PC-9 (cell line): Measurements from ENCODE around the gene OR1E1. TPM values are rescaled to one million over a fixed set of nuclear protein-coding genes. Genes with fewer than 3 reads are reported as not detected.
"Not testable (repeated sequence)": the region's sequence is repeated elsewhere in the genome, so short reads cannot be mapped to it uniquely, and the experiment has no call there.

ENCODE experiments used
- BruUV-seq: library from RNA; stranded (reverse); fragments of 400-500 nt; replicated peaks from 2 replicates; lab custom pipeline; 2021; lab: Mats Ljungman, UMichigan
- CTCF ChIA-PET: fragments of 300-600 bp; sonication (Branson Sonifier 250); formaldehyde crosslinking; loops from one replicate; lab custom pipeline; 2022; ENCODE audit warnings: antibody characterized with exemption; lab: Charles Lee
- POLR2A ChIA-PET: fragments of 300-600 bp; sonication (Branson Sonifier 250); formaldehyde crosslinking; loops from one replicate; lab custom pipeline; 2022; ENCODE audit warnings: antibody characterized with exemption; ENCODE audit not compliant: unreplicated experiment; lab: Charles Lee
- DNase-seq, 2 experiments: peaks; one replicate each; pipeline versions ENCODE4 v3.0.0 to v3.0.0-alpha.2; 2015 to 2022; ENCODE audit warnings: mixed read lengths in 1 of 2
- H2AFZ ChIP-seq: fragments of 200-600 bp; sonication (generic); 2 replicates; pipeline ENCODE4 v1.8.1; 2017; ENCODE audit warnings: antibody characterized with exemption
- H3F3A ChIP-seq: fragments of 200-600 bp; sonication (generic); 2 replicates; pipeline ENCODE4 v1.8.1; 2017; ENCODE audit warnings: antibody characterized with exemption, mild to moderate bottlenecking, low read depth; ENCODE audit not compliant: insufficient read depth
- H3K27ac ChIP-seq: fragments of 200-600 bp; sonication (generic); 2 replicates; pipeline ENCODE4 v1.6.1; 2016; ENCODE audit warnings: mixed run types
- H3K27me3 ChIP-seq: fragments of 200-600 bp; sonication (generic); 2 replicates; pipeline ENCODE4 v1.6.1; 2016; ENCODE audit warnings: low read depth, mixed run types; ENCODE audit not compliant: insufficient read depth
- H3K36me3 ChIP-seq: fragments of 200-600 bp; sonication (generic); 2 replicates; pipeline ENCODE4 v1.6.1; 2016; ENCODE audit warnings: low read depth, mixed run types
- H3K4me1 ChIP-seq: fragments of 200-600 bp; sonication (generic); replicated peaks from 2 replicates; pipeline ENCODE4 v1.6.1; 2016; ENCODE audit warnings: mixed run types; ENCODE audit not compliant: insufficient read depth
- H3K4me2 ChIP-seq: fragments of 200-600 bp; sonication (generic); 2 replicates; pipeline ENCODE4 v1.6.1; 2017; ENCODE audit warnings: mixed run types
- H3K4me3 ChIP-seq: fragments of 200-600 bp; sonication (generic); 2 replicates; pipeline ENCODE4 v1.6.1; 2016; ENCODE audit warnings: mixed run types
- H3K79me2 ChIP-seq: fragments of 200-600 bp; sonication (generic); 2 replicates; pipeline ENCODE4 v1.6.1; 2017; ENCODE audit warnings: low read depth, mixed run types
- H3K9me2 ChIP-seq: fragments of 200-600 bp; sonication (generic); 2 replicates; pipeline ENCODE4 v1.8.1; 2017; ENCODE audit warnings: mild to moderate bottlenecking; ENCODE audit not compliant: insufficient read depth
- H3K9me3 ChIP-seq: fragments of 200-600 bp; sonication (generic); 2 replicates; pipeline ENCODE4 v1.8.1; 2016; ENCODE audit warnings: low read depth; ENCODE audit not compliant: insufficient read depth
- H4K20me1 ChIP-seq: fragments of 200-600 bp; sonication (generic); 2 replicates; pipeline ENCODE4 v1.8.1; 2017; ENCODE audit not compliant: insufficient read depth
- EZH2 ChIP-seq: fragments of 200-600 bp; sonication (generic); IDR thresholded peaks from 2 replicates; pipeline ENCODE4 v1.8.0; 2017; ENCODE audit warnings: antibody characterized with exemption, low read depth
- intact Hi-C: fragments of 100-400 bp; cut with micrococcal nuclease; formaldehyde crosslinking; loops from one replicate; pipeline ENCODE4 v1.10.0; 2022; ENCODE audit not compliant: unreplicated experiment
- total RNA-seq: library from RNA; stranded (reverse); gene quantifications from 2 replicates; pipeline ENCODE4 v1.2.3, GENCODE V29; 2021
- TF ChIP-seq, protein P1 (sequence below): fragments of 200-600 bp; sonication (generic); conservative IDR thresholded peaks from 2 replicates; pipeline ENCODE4 v1.6.1; 2017; ENCODE audit warnings: mixed run types, antibody characterized with exemption, mild to moderate bottlenecking, moderate library complexity

The OR1E1 gene
- total RNA-seq, 1 experiment from 2014 or later, result not detected

DNA sequence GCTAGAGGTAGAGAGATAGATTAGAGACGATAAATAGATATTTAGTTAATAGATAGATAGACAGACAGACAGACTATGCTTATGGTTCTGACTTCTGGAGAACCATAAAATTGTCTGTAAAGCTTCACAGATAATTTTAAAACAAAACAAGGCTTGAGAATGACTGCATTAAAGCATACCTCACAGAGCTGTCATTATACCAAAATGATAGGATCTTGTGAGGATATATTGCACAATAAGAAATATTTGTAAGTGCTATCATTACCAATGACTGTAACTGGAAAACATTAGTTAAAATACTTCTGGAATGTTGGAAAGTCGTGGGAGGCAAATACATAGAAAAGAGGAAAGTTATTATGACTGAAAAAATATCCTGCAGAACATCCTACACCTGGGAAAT is 3.6 kb upstream of the OR1E1 start:
- H3F3A ChIP-seq, result no peaks in the 10 kb centered on the region
- no peak overlapping the region for H3K4me3 ChIP-seq
- no peaks in the 10 kb centered on the region for H3K9me3 ChIP-seq
- no peaks in the 10 kb centered on the region for H3K36me3 ChIP-seq
- intact Hi-C loops, result no loop called here
- H3K9me2 ChIP-seq, result no peaks in the 10 kb centered on the region
- H4K20me1 ChIP-seq, result no peaks in the 10 kb centered on the region
- H3K27ac ChIP-seq, result no peak overlapping the region
- ChIA-PET CTCF (no interaction called here), POLR2A (no interaction called here)
- no peak for TF ChIP-seq EZH2
- TF ChIP-seq, protein P1, sequence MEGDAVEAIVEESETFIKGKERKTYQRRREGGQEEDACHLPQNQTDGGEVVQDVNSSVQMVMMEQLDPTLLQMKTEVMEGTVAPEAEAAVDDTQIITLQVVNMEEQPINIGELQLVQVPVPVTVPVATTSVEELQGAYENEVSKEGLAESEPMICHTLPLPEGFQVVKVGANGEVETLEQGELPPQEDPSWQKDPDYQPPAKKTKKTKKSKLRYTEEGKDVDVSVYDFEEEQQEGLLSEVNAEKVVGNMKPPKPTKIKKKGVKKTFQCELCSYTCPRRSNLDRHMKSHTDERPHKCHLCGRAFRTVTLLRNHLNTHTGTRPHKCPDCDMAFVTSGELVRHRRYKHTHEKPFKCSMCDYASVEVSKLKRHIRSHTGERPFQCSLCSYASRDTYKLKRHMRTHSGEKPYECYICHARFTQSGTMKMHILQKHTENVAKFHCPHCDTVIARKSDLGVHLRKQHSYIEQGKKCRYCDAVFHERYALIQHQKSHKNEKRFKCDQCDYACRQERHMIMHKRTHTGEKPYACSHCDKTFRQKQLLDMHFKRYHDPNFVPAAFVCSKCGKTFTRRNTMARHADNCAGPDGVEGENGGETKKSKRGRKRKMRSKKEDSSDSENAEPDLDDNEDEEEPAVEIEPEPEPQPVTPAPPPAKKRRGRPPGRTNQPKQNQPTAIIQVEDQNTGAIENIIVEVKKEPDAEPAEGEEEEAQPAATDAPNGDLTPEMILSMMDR, result no peak
- BruUV-seq, result no TSS peak
- DNase-seq, result no peak
- no peak overlapping the region for H2AFZ ChIP-seq
- peaks cover 23% of the 10 kb centered on the region; the same call in 1 of the 2 replicates for H3K27me3 ChIP-seq
- H3K79me2 ChIP-seq, result no peaks in the 10 kb centered on the region
- H3K4me1 ChIP-seq, result no peaks in the 10 kb centered on the region
- H3K4me2 ChIP-seq, result no peak overlapping the region

DNA sequence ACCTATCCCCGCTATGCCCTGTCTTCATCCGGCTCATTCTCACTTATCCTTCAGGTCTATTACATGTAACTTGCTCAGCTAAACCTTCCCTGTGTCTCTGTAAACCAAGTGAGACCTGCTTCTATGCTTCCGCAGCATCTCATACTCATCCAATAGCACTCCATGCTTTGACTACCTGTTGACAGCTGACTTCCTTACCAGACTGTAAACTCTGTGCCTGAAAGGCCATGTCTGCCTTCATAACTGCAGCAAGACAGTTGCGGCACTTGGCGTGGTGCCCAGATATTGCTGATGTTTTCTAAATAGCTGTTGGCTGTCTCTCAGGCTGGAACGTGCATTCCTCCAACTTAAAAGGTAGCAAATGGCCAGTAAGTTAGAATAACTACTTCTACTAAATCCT is 1.8 kb upstream of the OR1E1 start:
- no peaks in the 10 kb centered on the region for H3K9me3 ChIP-seq
- no peak for DNase-seq
- no peaks in the 10 kb centered on the region for H3K79me2 ChIP-seq
- H3K4me2 ChIP-seq, result no peak overlapping the region
- BruUV-seq, result no TSS peak
- H3K27me3 ChIP-seq, result peaks cover 12% of the 10 kb centered on the region; the same call in 1 of the 2 replicates
- intact Hi-C loops, result no loop called here
- no peaks in the 10 kb centered on the region for H3K9me2 ChIP-seq
- ChIA-PET POLR2A (no interaction called here), CTCF (no interaction called here)
- no peak overlapping the region for H3K4me3 ChIP-seq
- no peaks in the 10 kb centered on the region for H4K20me1 ChIP-seq
- H3K27ac ChIP-seq, result no peak overlapping the region
- H2AFZ ChIP-seq, result no peak overlapping the region
- no peaks in the 10 kb centered on the region for H3K36me3 ChIP-seq
- no peaks in the 10 kb centered on the region for H3K4me1 ChIP-seq
- no peaks in the 10 kb centered on the region for H3F3A ChIP-seq
- TF ChIP-seq EZH2, result no peak
- TF ChIP-seq, protein P1, result no peak

DNA sequence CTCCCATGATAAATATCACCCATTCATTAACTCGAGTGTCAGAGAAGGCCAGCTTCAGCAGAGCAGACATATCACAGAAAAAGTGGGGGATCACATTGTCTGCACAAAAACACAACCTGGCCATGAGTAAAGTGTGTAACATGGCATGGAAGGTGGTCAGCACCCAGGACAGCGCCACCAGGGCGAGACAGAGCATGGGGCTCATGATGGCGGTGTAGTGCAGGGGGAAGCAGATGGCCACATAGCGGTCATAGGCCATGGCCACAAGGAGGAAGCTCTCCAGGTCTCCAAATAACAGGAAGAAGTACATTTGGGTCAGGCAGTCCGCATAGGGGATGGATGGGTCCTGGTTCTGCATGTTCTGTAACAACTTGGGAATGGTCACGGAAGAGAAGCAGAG is 409 bp downstream of the OR1E1 start:
- H3K27me3 ChIP-seq, H3K4me3 ChIP-seq: not testable (repeated sequence)
- peak in 1 of 2 experiments; percentile 21 for DNase-seq

DNA sequence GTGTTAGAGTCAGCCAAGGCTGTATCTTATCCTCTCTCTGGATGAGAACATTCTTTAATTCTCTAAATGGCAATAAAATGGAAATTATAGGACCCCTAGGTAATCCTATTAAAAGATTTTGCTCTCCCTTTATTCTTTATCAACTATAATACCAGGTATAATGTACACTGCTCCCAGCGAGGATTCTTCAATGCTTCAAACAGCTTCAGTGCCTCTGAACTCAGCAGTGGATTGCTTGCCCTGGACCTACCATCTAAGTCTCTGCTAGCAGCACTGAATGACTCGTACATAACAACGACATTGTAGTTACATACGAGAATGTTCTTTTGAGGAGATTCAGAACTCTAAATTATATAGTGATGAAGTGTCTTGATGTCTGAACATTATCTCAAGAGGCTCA is 8.4 kb downstream of the OR1E1 start:
- Histone ChIP-seq H3K27me3 (peaks cover 6% of the 10 kb centered on the region; the same call in 1 of the 2 replicates), H2AFZ (no peak overlapping the region), H3K4me2 (no peak overlapping the region), H3K79me2 (no peaks in the 10 kb centered on the region), H3F3A (no peaks in the 10 kb centered on the region), H3K36me3 (no peaks in the 10 kb centered on the region), H3K27ac (no peak overlapping the region), H3K4me1 (no peaks in the 10 kb centered on the region), H4K20me1 (no peaks in the 10 kb centered on the region), H3K9me3 (no peaks in the 10 kb centered on the region), H3K9me2 (no peaks in the 10 kb centered on the region), H3K4me3 (no peak overlapping the region)
- TF ChIP-seq, protein P1, result no peak
- no peak for TF ChIP-seq EZH2
- POLR2A ChIA-PET, result no interaction called here
- intact Hi-C loops, result no loop called here
- CTCF ChIA-PET, result no interaction called here
- no TSS peak for BruUV-seq
- DNase-seq, result no peak

More for the DNA sequence above, 409 bp downstream of the OR1E1 start:
- BruUV-seq, H3K9me3 ChIP-seq, intact Hi-C loops, H3K4me2 ChIP-seq, H3F3A ChIP-seq, H2AFZ ChIP-seq, H3K9me2 ChIP-seq, H3K27ac ChIP-seq, H3K4me1 ChIP-seq, H3K36me3 ChIP-seq, H4K20me1 ChIP-seq, POLR2A ChIA-PET, H3K79me2 ChIP-seq, CTCF ChIA-PET: not testable (repeated sequence)
